Subcutaneous adipose tissue (tissue), 4 donors: ENCODE measurements around the gene SND1. TPM values are rescaled to one million over a fixed set of nuclear protein-coding genes. Genes with fewer than 3 reads are reported as not detected.

ENCODE experiments used
- total RNA-seq, 4 donors: library from RNA; depleted of rRNA; stranded (reverse); fragments of >200 nt; gene quantifications; one replicate each; pipeline ENCODE4 v1.1.0, GENCODE V29; 2016
- TF ChIP-seq, protein P1 (sequence below): fragments of 450-650 bp; IDR thresholded peaks from one replicate; pipeline ENCODE4 v1.5.1; 2016; ENCODE audit warnings: low read depth, mild to moderate bottlenecking, control low read depth, antibody characterized with exemption, moderate library complexity

SND1 gene
- total RNA-seq, 4 donors from 2014 or later: 73.9 to 98.3 (median 88.9) TPM

DNA sequence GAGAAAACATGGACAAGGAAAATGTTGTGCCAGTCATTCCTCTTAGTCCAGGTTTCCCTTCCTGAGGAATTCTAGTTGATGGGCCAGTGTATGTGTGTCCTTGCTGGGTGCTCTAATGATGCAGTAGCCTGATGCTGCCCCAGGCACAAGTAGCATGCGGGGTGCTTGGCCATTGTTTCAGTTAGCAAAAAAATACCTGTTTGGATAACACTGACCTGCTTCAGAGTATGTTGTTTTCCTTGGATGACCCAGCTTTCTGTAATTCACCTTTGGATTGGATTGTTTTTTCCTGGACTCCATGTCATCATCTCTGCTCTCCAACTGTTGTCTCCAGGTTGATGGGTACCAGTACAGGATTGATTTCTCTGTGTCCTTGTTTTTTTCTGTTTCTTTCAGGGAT is 169.2 kb downstream of the SND1 start:
- TF ChIP-seq, protein P1, sequence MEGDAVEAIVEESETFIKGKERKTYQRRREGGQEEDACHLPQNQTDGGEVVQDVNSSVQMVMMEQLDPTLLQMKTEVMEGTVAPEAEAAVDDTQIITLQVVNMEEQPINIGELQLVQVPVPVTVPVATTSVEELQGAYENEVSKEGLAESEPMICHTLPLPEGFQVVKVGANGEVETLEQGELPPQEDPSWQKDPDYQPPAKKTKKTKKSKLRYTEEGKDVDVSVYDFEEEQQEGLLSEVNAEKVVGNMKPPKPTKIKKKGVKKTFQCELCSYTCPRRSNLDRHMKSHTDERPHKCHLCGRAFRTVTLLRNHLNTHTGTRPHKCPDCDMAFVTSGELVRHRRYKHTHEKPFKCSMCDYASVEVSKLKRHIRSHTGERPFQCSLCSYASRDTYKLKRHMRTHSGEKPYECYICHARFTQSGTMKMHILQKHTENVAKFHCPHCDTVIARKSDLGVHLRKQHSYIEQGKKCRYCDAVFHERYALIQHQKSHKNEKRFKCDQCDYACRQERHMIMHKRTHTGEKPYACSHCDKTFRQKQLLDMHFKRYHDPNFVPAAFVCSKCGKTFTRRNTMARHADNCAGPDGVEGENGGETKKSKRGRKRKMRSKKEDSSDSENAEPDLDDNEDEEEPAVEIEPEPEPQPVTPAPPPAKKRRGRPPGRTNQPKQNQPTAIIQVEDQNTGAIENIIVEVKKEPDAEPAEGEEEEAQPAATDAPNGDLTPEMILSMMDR: no peak

DNA sequence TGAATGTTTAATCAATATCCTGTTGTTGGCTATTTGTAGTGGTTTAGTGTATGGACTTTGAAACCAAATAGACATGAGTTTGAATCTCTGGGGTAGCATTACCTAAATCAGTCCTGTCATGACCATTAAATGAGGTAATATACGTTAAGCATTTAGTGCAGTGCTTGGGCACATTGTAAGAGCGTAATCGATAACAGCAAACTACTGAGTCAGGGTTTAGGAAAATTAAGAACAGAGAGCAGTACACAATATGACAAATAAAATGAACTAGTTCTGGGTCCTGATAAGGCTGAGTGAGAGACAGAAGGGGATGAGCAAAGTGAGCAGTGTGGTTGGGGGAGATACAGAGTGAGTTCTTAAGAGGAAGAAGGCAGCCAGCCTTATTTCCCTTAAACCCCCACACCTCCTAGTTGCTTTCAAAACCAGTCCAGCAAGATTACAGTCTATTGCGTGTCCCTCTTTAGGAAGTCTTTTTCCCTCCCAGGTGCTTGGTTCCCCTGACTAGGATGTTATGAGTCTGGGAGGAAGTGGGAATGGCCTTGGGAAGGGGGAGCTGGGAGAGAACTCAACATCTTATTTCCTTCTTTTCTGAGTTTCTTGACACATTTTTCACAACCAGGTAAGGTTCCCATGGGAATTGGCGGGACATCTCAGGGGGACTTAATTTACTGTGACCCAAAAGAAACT is 171.0 kb downstream of the SND1 start:
- TF ChIP-seq, protein P1: no peak

GRCh38 chr7:127824682-127825081 is 172.7 kb downstream of the SND1 start:
- TF ChIP-seq, protein P1: no peak

- TF ChIP-seq, protein P1: no peak
These were observed 177.0 kb downstream of the SND1 start for GRCh38 chr7:127828843-127829500.

DNA sequence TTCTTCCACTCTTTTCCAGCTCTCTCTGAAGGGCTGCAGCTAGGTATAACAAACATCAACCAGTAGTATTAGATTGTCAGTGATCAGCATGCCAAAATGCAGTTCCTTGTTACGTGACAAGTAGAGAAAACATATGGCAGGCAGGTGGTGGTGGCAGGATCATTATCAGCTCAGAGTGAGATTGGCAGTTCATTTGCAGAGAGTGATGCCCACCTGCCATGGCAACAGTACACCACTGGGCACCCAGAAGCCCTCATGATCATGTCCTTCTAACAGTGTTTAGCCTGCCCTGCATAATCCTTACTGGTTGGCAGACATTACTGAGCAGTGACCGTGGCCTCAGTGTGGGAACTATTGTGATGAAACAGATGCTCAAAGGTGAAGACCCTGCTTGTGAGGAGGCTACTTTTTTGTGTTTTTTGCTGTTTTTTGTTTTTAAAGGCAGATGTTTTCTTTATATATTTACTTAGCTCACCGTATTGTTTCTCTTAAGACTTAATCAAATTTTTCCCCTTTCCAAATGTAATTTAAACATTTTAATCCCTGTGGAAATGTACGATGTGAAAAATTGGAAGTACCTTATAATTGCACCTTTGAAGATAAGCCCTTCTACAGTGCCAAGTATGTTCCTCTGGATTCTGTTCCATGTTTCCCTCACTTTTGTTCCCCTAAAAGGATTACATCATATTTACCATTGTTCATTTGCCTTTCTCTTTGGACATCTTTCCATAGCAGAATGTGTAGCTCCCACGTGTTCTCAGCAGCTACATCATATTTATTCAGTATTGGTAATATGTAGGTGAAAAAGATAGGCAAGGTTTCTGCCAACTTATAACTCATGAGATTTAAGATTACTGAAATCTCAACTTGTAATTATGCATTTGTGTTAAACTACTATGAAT is 179.6 kb downstream of the SND1 start:
- TF ChIP-seq, protein P1: no peak

GRCh38 chr7:127832592-127832991 is 180.6 kb downstream of the SND1 start:
- TF ChIP-seq, protein P1: no peak

DNA sequence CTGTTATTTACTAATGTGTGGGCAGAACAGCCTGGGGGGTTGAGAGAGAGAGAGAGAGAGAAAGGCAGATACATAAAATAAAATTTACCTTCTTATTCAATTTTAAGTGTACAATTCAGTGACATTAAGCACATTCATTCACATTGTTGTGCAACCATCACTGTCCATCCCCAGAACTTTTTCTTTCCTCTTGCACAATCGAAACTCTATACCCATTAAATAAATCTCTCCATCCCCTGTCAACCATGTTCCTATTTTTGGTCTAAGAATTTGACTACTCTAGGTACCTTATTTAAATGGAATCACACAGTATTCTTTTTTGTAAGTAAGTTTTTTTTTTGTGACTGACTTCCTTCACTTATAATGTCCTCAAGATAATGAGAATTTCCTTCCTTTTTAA is 181.6 kb downstream of the SND1 start:
- TF ChIP-seq, protein P1: no peak
